Liver (tissue), 9 donors: ENCODE results near the gene CFAP69. TPM values are rescaled to one million over a fixed set of nuclear protein-coding genes. Genes with fewer than 3 reads are reported as not detected.

Experiments used
- DNase-seq: peaks from one replicate; pipeline ENCODE4 v3.0.0-alpha.2; 2017; ENCODE audit warnings: low spot score
- H3K27ac ChIP-seq, 2 donors: one replicate each; pipeline ENCODE4 v1.7.0; 2013; ENCODE audit warnings: inconsistent platforms in 2 of 2, low read length in 2 of 2, control low read depth in 1 of 2, low read depth in 1 of 2, mild to moderate bottlenecking in 1 of 2
- H3K27me3 ChIP-seq, 4 donors: one replicate each; pipeline versions ENCODE4 v1.6.1 to v1.7.0; 2013; ENCODE audit warnings: low read length in 3 of 4, inconsistent platforms in 1 of 4, mild to moderate bottlenecking in 1 of 4, moderate library complexity in 1 of 4; ENCODE audit not compliant: control insufficient read depth in 4 of 4, insufficient read depth in 4 of 4
- H3K36me3 ChIP-seq, 4 donors: one replicate each; pipeline versions ENCODE4 v1.6.1 to v1.7.0; 2013; ENCODE audit warnings: low read length in 3 of 4, mild to moderate bottlenecking in 3 of 4, low read depth in 1 of 4, moderate library complexity in 1 of 4; ENCODE audit not compliant: control insufficient read depth in 4 of 4, insufficient read depth in 3 of 4
- H3K4me1 ChIP-seq, 4 donors: one replicate each; pipeline versions ENCODE4 v1.6.1 to v1.7.0; 2013; ENCODE audit warnings: low read length in 3 of 4, mild to moderate bottlenecking in 3 of 4, moderate library complexity in 1 of 4; ENCODE audit not compliant: control insufficient read depth in 4 of 4, insufficient read depth in 4 of 4
- H3K4me3 ChIP-seq, 3 donors: one replicate each; pipeline versions ENCODE4 v1.6.1 to v1.7.0; 2013; ENCODE audit warnings: low read length in 3 of 3, control low read depth in 1 of 3, low read depth in 1 of 3, mild to moderate bottlenecking in 1 of 3
- H3K9ac ChIP-seq, 2 donors: one replicate each; pipeline ENCODE4 v1.7.0; 2013; ENCODE audit warnings: low read length in 2 of 2, mild to moderate bottlenecking in 2 of 2, moderate library complexity in 2 of 2, control low read depth in 1 of 2, low read depth in 1 of 2
- H3K9me3 ChIP-seq, 4 donors: one replicate each; pipeline versions ENCODE4 v1.6.1 to v1.7.0; 2013; ENCODE audit warnings: low read length in 3 of 4; ENCODE audit not compliant: control insufficient read depth in 4 of 4
- ATF3 ChIP-seq: IDR thresholded peaks from 2 replicates; pipeline ENCODE4 v1.6.1; 2016; ENCODE audit warnings: antibody characterized with exemption
- CTCF ChIP-seq: fragments of 150-350 bp; IDR thresholded peaks from 2 replicates; pipeline ENCODE4 v1.5.1; 2017; ENCODE audit warnings: improper control_type of control experiment, low read depth, low read length; ENCODE audit not compliant: missing input control
- EGR1 ChIP-seq, 2 donors: IDR thresholded peaks; 2 replicates each; pipeline ENCODE4 v1.6.1; 2016 to 2018; ENCODE audit warnings: antibody characterized with exemption in 2 of 2, low read depth in 2 of 2
- FOXA1 ChIP-seq: IDR thresholded peaks from 2 replicates; pipeline ENCODE4 v1.6.1; 2016; ENCODE audit warnings: antibody characterized with exemption
- FOXA2 ChIP-seq: IDR thresholded peaks from 2 replicates; pipeline ENCODE4 v1.6.1; 2016; ENCODE audit warnings: antibody characterized with exemption
- GABPA ChIP-seq, 2 donors: IDR thresholded peaks in 1 of 2; conservative IDR thresholded peaks in 1 of 2; 2 replicates each; pipeline ENCODE4 v1.6.1; 2016; ENCODE audit warnings: antibody characterized with exemption in 2 of 2, mild to moderate bottlenecking in 1 of 2, moderate library complexity in 1 of 2
- HNF4A ChIP-seq, 2 donors: conservative IDR thresholded peaks; 2 replicates each; pipeline ENCODE4 v1.6.1; 2016; ENCODE audit warnings: antibody characterized with exemption in 2 of 2, mild to moderate bottlenecking in 2 of 2
- HNF4G ChIP-seq: IDR thresholded peaks from 2 replicates; pipeline ENCODE4 v1.6.1; 2016; ENCODE audit warnings: antibody characterized with exemption
- JUND ChIP-seq, 2 donors: IDR thresholded peaks; 2 replicates each; pipeline ENCODE4 v1.6.1; 2016; ENCODE audit warnings: antibody characterized with exemption in 2 of 2
- MAX ChIP-seq: IDR thresholded peaks from 2 replicates; pipeline ENCODE4 v1.6.1; 2016; ENCODE audit warnings: antibody characterized with exemption
- NR2F2 ChIP-seq: IDR thresholded peaks from 2 replicates; pipeline ENCODE4 v1.6.1; 2016; ENCODE audit warnings: antibody characterized with exemption
- RAD21 ChIP-seq, 2 donors: IDR thresholded peaks; 2 replicates each; pipeline ENCODE4 v1.6.1; 2016; ENCODE audit warnings: antibody characterized with exemption in 2 of 2, mild to moderate bottlenecking in 2 of 2
- REST ChIP-seq: IDR thresholded peaks from 2 replicates; pipeline ENCODE4 v1.6.1; 2016; ENCODE audit warnings: antibody characterized with exemption, mild to moderate bottlenecking
- RXRA ChIP-seq, 2 donors: IDR thresholded peaks; 2 replicates each; pipeline ENCODE4 v1.6.1; 2017 to 2018; ENCODE audit warnings: antibody characterized with exemption in 2 of 2, mild to moderate bottlenecking in 1 of 2
- SP1 ChIP-seq: IDR thresholded peaks from 2 replicates; pipeline ENCODE4 v1.6.1; 2018; ENCODE audit warnings: antibody characterized with exemption, mild to moderate bottlenecking
- TAF1 ChIP-seq: conservative IDR thresholded peaks from 2 replicates; pipeline ENCODE4 v1.6.1; 2016; ENCODE audit warnings: antibody characterized with exemption, mild to moderate bottlenecking
- YY1 ChIP-seq: IDR thresholded peaks from 2 replicates; pipeline ENCODE4 v1.6.1; 2016; ENCODE audit warnings: antibody characterized with exemption, mild to moderate bottlenecking
- WGBS: extraction: QIAGEN DNeasy Blood & Tissue Kit; methylation state at CpG from one replicate; pipeline ENCODE4 v1.1.7; 2013; 5-methylcytosine and 5-hydroxymethylcytosine counted together
- polyA plus RNA-seq, 2 donors: library from polyadenylated mRNA; stranded (reverse) in 1 of 2; unstranded in 1 of 2; fragments of 200-250 nt in 1 of 2; fragments of >200 nt in 1 of 2; fragmentation: Nextera tagmentation in 1 of 2; extraction: Ambion mirVana in 1 of 2; gene quantifications; one replicate each; pipeline versions ENCODE4 v1.2.1 to v1.2.3, GENCODE V29; 2013 to 2015
- total RNA-seq, 2 donors: library from RNA; depleted of rRNA; stranded (reverse); fragments of >200 nt; gene quantifications; one replicate each; pipeline ENCODE4 v1.2.3, GENCODE V29; 2014
- TF ChIP-seq, protein P1 (sequence below): IDR thresholded peaks from 2 replicates; pipeline ENCODE4 v1.6.1; 2016; ENCODE audit warnings: antibody characterized with exemption
- donor health status: healthy.
- donor health status: healthy.
- donor health status: healthy.
- donor health status: healthy.
- donor health status: healthy.

CFAP69 gene
- total and polyA plus RNA-seq, 4 donors = 1.2 to 11.7 (median 4.1) TPM

DNA sequence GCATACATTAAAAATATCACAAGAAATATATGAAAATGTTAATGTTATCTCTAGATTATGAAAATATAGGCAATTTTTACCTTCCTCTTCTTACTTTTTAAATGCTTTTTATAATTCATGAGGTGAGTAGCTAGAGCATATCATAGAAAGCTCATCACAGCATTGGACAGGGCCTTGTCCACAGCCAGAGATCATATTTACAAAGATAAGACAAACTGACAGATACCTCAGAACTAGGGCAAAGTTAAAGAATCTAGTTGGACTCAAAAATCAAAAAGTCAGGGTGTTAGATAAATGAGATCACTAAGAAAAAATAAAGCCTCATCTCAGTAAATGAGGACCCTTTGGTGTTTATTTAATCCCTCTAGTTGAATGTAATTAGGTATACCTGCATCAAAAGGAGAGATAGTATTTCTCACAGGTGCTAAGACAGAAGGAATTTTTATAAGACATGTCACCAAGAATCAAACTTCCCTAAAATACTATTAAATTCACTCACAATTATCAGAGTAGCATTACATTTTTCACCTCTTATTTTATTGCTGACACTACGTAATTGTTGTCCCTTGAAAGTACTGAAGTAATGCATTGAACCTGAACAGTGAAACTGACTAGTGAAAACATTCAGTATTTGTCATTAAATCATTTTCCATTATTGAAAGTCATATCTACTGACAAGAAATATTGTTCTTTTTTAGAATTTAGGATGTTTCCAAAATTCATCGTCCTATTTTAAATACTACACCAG, 25.6 kb downstream of the CFAP69 start:
- Histone ChIP-seq H3K9ac (peak overlapping the region in 1 of 2 donors; percentile 47), H3K9me3 (no peaks in the 10 kb centered on the region), H3K36me3 (no peaks in the 10 kb centered on the region), H3K27me3 (no peaks in the 10 kb centered on the region), H3K4me3 (no peak overlapping the region), H3K4me1 (peaks cover 3 to 70% (median 35%) of the 10 kb centered on the region in 4 donors), H3K27ac (peak overlapping the region; percentile 50 to 66)
- TF ChIP-seq FOXA1 (peak; percentile 44), FOXA2 (peak; percentile 74), GABPA (IDR thresholded peaks at IDR 0.05 in 1 of 2, conservative IDR thresholded peaks at IDR 0.05 in 1 of 2) (no peak), CTCF (no peak), JUND (IDR thresholded peaks at IDR 0.05) (peak in 1 of 2 donors; percentile 45), REST (peak; percentile 55), MAX (no peak), HNF4G (no peak), EGR1 (IDR thresholded peaks at IDR 0.05; ENCODE audit: low read depth in 2 of 2) (no peak), YY1 (no peak), RXRA (IDR thresholded peaks at IDR 0.05) (peak; percentile 38 to 77), ATF3 (no peak), TAF1 (no peak), NR2F2 (no peak), HNF4A (conservative IDR thresholded peaks at IDR 0.05) (peak; percentile 44 to 69), SP1 (peak; percentile 45), RAD21 (IDR thresholded peaks at IDR 0.05) (no peak)
- TF ChIP-seq, protein P1, sequence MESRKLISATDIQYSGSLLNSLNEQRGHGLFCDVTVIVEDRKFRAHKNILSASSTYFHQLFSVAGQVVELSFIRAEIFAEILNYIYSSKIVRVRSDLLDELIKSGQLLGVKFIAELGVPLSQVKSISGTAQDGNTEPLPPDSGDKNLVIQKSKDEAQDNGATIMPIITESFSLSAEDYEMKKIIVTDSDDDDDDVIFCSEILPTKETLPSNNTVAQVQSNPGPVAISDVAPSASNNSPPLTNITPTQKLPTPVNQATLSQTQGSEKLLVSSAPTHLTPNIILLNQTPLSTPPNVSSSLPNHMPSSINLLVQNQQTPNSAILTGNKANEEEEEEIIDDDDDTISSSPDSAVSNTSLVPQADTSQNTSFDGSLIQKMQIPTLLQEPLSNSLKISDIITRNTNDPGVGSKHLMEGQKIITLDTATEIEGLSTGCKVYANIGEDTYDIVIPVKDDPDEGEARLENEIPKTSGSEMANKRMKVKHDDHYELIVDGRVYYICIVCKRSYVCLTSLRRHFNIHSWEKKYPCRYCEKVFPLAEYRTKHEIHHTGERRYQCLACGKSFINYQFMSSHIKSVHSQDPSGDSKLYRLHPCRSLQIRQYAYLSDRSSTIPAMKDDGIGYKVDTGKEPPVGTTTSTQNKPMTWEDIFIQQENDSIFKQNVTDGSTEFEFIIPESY = no peak
- 87% methylated on average over 2 of the region's 2 CpGs for WGBS
- no peak for DNase-seq
